RWPE1 (cell line): ENCODE measurements around the gene COMP.

Source experiments
- CTCF ChIA-PET: fragments of 350-600 bp; sonication (Branson Sonifier 250); formaldehyde crosslinking; extraction: SDS; loops from one replicate; lab custom pipeline; 2021; lab: Yijun Ruan, JAX
- POLR2A ChIA-PET: fragments of 400-600 bp; formaldehyde crosslinking; extraction: SDS; loops from one replicate; lab custom pipeline; 2020; ENCODE audit warnings: antibody characterized with exemption; ENCODE audit not compliant: low non-redundant PET; lab: Yijun Ruan, JAX
- DNase-seq: peaks from one replicate; pipeline ENCODE4 v3.0.0; 2012; ENCODE audit warnings: low spot score
- H3K27ac ChIP-seq: fragments of 450-650 bp; 2 replicates; pipeline ENCODE4 v1.5.1; 2017
- TF ChIP-seq, protein P1 (sequence below): fragments of 450-650 bp; conservative IDR thresholded peaks from 2 replicates; pipeline ENCODE4 v1.5.1; 2017; ENCODE audit warnings: low read depth, mild to moderate bottlenecking

COMP gene

DNA sequence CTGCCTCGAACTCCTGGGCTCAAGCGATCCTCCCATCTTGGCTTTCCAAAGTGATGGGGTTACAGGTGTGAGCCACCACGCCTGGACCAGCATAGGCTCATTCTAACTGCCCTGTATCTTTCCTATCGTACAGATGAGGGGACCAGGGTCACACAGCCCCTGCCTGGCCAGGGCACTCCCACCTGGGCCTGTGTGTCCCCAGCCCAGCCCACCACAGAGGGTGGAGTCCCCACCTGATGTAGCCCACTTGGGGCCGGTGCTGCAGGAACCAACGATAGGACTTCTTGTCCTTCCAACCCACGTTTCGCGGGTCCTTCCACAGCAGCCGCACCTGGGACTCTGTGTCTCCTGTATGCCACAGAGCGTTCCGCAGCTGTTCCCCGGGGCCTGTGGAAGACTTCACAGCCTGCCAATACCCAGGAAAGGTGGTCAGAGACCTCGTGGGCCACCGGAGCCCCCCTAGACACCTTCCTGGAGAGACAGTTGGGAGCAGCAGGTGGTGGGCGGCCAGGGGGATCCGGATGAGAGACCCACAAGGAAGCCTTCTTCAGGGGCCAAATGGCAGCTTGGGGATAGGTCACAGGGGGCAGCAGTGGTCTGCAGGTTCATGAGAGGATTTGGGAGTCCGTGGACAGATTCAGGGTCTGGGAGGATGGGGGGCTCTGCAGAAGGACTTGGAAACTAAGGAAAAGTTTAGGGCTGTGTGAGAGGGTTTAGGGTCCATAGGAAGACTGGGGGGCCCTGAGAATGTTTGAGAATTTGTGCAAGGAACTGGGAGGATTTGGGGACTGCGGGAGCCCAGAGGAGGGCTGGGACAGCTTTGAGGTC lies 6.9 kb downstream of the COMP start:
- no peak for DNase-seq
- ChIA-PET POLR2A (no interaction called here), CTCF (no interaction called here)
- TF ChIP-seq, protein P1, sequence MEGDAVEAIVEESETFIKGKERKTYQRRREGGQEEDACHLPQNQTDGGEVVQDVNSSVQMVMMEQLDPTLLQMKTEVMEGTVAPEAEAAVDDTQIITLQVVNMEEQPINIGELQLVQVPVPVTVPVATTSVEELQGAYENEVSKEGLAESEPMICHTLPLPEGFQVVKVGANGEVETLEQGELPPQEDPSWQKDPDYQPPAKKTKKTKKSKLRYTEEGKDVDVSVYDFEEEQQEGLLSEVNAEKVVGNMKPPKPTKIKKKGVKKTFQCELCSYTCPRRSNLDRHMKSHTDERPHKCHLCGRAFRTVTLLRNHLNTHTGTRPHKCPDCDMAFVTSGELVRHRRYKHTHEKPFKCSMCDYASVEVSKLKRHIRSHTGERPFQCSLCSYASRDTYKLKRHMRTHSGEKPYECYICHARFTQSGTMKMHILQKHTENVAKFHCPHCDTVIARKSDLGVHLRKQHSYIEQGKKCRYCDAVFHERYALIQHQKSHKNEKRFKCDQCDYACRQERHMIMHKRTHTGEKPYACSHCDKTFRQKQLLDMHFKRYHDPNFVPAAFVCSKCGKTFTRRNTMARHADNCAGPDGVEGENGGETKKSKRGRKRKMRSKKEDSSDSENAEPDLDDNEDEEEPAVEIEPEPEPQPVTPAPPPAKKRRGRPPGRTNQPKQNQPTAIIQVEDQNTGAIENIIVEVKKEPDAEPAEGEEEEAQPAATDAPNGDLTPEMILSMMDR, result no peak
- no peak overlapping the region for H3K27ac ChIP-seq

DNA sequence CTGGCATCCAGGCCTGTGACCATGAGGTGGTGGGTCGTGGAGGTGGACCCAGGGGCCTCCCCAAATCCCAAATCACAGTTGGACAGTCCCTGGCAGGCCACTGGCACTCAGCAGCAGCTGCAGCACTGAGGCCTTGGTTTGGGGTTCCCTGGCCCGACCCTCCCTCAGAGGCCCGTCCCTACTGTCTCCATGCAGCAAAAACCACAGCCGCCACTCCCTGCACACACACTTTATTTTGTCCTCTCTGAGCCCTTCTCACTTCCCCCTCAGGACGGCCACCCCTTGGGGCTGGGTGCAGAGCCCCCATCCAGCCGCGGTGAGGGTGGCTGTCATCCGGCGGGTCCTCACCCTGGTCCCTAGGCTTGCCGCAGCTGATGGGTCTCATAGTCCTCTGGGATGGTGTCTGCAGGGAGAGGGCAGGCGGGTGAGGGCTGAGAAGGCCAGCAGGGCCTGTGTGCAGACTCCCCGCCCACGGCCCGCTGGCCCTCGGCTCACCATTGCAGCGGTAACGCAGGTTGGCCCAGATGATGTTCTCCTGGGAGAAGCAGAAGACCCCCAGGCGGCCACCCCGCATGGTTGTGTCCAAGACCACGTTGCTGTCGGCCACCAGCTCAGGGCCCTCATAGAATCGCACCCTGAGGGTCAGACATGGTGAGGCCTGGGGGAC lies 8.4 kb downstream of the COMP start:
- ChIA-PET POLR2A (no interaction called here), CTCF (no interaction called here)

DNA sequence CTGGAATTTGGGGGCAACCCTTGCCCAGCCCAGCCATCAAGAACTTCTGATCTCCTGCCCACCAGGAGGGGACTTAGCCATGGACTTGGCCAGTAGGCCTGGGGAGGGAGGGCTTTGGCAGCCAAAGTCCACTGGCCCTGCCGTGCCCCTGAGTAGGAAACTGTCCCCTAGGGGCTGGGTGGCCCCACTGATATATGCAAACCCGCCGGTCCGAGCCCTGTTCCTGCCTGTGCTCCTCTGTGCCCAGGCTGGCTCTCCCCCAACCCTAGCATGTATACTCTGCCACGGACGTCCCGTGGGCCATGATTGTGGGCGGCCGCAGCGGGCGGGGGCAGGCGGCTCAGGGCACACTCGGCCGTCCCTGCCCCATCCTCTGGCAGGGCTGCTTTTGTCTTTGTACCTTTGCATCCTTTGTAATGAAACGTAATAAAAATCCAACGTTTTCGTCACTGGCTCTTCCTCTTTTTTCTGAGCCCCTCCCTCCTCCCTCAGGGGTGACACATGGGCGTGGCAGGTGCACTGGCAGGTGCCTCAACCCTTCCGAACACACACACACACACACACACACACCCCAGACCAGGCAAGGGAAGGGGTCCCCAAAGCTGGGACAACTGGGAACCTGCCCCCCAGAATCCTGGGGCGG lies 9.1 kb downstream of the COMP start:
- DNase-seq, result no peak
- CTCF ChIA-PET, result no interaction called here
- POLR2A ChIA-PET, result no interaction called here
- TF ChIP-seq, protein P1, result no peak
- H3K27ac ChIP-seq, result no peak overlapping the region

More for the DNA sequence above, 8.4 kb downstream of the COMP start:
- H3K27ac ChIP-seq, result no peak overlapping the region
- TF ChIP-seq, protein P1, result no peak
- no peak for DNase-seq

DNA sequence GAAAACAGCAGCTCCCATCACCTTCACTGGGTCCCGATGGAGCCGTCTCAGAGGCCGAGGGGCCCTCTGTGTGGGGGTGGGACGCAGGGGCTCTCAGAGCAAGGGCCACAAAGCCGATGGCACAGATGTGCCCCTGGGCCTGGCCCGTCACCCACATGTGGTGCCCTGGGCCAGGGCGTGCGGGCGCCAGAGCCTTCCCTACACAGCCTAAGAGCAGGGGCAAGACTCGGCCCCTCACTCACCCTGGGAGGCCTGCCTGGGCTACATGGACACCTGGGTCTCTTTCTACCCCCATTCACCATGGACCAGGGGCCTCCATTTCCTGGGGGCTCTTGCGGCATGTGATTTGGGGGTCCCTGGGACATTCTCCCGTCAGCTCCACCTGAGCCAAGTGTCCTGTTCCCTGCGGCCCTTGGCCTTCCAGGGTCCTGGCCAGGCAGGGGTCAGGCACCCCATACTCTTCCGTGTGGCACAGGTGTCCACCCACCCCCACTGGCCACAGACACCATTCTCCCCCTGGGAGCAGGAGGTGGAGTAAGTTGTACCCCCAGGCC lies 10.0 kb downstream of the COMP start:
- H3K27ac ChIP-seq, result no peak overlapping the region
- CTCF ChIA-PET, result interaction anchor here (0.6 to 0.7 kb wide), 2 partner anchors 50 to 128 kb away, joined by 3 read pairs; no protein-coding TSS in a partner anchor
- no peak for DNase-seq
- TF ChIP-seq, protein P1, result no peak
- POLR2A ChIA-PET, result no interaction called here

DNA sequence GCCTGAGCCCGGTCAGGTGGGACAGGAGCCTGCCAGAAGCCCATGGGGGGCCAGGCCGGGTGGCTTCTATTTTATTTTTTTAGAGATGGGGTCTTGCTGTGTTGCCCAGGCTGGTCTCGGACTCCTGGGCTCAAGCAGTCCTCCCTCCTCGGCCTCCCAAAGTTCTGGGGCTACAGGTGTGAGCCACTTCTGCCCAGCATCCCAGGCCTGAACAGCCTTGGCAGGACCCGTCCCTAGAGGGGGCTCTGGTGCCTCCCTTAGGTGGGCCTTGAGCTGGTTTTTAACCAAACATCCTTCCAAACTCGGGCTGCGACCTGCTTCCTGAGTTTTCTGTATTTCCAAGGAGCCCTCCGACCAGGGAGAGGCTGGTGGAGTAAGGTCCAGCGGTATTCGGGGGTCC lies 10.5 kb downstream of the COMP start:
- ChIA-PET POLR2A (no interaction called here), CTCF (interaction anchor here (0.6 to 0.7 kb wide), 2 partner anchors 50 to 129 kb away, joined by 3 read pairs; no protein-coding TSS in a partner anchor)
- H3K27ac ChIP-seq, result no peak overlapping the region

More for the DNA sequence above, 10.5 kb downstream of the COMP start:
- DNase-seq, result no peak
- TF ChIP-seq, protein P1, result no peak
